ENCODE data around the gene SNRPF. TPM values are rescaled to one million over a fixed set of nuclear protein-coding genes. Genes with fewer than 3 reads are reported as not detected.

The SNRPF gene
- total RNA-seq, 1 experiment from 2014 or later, result 46.9 TPM

- TF ChIP-seq, protein P1, sequence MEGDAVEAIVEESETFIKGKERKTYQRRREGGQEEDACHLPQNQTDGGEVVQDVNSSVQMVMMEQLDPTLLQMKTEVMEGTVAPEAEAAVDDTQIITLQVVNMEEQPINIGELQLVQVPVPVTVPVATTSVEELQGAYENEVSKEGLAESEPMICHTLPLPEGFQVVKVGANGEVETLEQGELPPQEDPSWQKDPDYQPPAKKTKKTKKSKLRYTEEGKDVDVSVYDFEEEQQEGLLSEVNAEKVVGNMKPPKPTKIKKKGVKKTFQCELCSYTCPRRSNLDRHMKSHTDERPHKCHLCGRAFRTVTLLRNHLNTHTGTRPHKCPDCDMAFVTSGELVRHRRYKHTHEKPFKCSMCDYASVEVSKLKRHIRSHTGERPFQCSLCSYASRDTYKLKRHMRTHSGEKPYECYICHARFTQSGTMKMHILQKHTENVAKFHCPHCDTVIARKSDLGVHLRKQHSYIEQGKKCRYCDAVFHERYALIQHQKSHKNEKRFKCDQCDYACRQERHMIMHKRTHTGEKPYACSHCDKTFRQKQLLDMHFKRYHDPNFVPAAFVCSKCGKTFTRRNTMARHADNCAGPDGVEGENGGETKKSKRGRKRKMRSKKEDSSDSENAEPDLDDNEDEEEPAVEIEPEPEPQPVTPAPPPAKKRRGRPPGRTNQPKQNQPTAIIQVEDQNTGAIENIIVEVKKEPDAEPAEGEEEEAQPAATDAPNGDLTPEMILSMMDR (IDR thresholded peaks at IDR 0.05; ENCODE audit: unreplicated experiment), result no peak
- intact Hi-C loops (cut with micrococcal nuclease), result no loop called here
- Mint-ChIP-seq H3K9me3 (ENCODE audit: unreplicated experiment) (no peaks in the 10 kb centered on the region), H3K27ac (ENCODE audit: low read depth, unreplicated experiment) (no peak overlapping the region), H3K36me3 (ENCODE audit: insufficient read depth, unreplicated experiment) (no peaks in the 10 kb centered on the region), H3K27me3 (ENCODE audit: insufficient read depth, unreplicated experiment) (no peaks in the 10 kb centered on the region), H3K4me3 (ENCODE audit: unreplicated experiment) (no peak overlapping the region), H3K4me1 (ENCODE audit: insufficient read depth, unreplicated experiment) (no peaks in the 10 kb centered on the region)
- ChIA-PET CTCF (no interaction called here), POLR2A (no interaction called here)
- DNase-seq (ENCODE audit: unreplicated experiment), result no peak
- no TSS peak for BruUV-seq (replicated peaks)
Measured at GRCh38 chr12:95887311-95887710, 28.6 kb downstream of the SNRPF start.

DNA sequence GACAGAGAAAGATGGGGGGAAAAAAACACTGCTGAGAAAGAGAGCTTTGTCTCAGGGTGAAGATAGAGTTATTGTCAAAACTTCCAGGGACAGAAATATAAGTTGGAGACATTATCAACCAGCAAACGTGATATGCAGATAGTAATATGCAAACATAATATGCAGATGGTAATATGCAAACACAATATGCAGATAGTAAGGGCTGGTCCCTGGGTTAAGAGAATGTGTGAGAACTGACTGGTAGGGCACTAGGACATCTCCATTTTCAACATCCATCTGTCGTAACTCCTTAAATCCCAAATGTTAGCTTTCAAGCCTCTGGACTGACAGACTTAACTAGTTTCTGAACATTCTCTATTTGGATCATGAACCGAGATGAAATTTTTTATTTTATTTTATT lies 32.2 kb downstream of the SNRPF start:
- CTCF ChIA-PET, result interaction anchor here (0.7 to 1.0 kb wide), 3 partner anchors 26 to 1789 kb away, joined by 3 read pairs; no protein-coding TSS in a partner anchor

GRCh38 chr12:95896846-95897245 lies 38.1 kb downstream of the SNRPF start:
- no peaks in the 10 kb centered on the region for H3K4me1 Mint-ChIP-seq (ENCODE audit: insufficient read depth, unreplicated experiment)
- intact Hi-C loops (cut with micrococcal nuclease), result no loop called here
- POLR2A ChIA-PET, result no interaction called here
- no peak for DNase-seq (ENCODE audit: unreplicated experiment)
- H3K27me3 Mint-ChIP-seq (ENCODE audit: insufficient read depth, unreplicated experiment), result peaks cover 13% of the 10 kb centered on the region
- H3K36me3 Mint-ChIP-seq (ENCODE audit: insufficient read depth, unreplicated experiment), result no peaks in the 10 kb centered on the region
- CTCF ChIA-PET, result interaction anchor here (0.8 to 1.4 kb wide), 3 partner anchors 20 to 101 kb away, joined by 3 to 5 read pairs (median 4); no protein-coding TSS in a partner anchor
- H3K9me3 Mint-ChIP-seq (ENCODE audit: unreplicated experiment), result no peaks in the 10 kb centered on the region
- BruUV-seq (replicated peaks), result no TSS peak
- TF ChIP-seq, protein P1 (IDR thresholded peaks at IDR 0.05; ENCODE audit: unreplicated experiment), result no peak
- H3K27ac Mint-ChIP-seq (ENCODE audit: low read depth, unreplicated experiment), result no peak overlapping the region
- no peak overlapping the region for H3K4me3 Mint-ChIP-seq (ENCODE audit: unreplicated experiment)

More for the DNA sequence above, 32.2 kb downstream of the SNRPF start:
- POLR2A ChIA-PET, result interaction anchor here (0.6 kb wide), 2 partner anchors 10 to 81 kb away, joined by 3 read pairs; no protein-coding TSS in a partner anchor
- BruUV-seq (replicated peaks), result no TSS peak
- H3K27me3 Mint-ChIP-seq (ENCODE audit: insufficient read depth, unreplicated experiment), result peaks cover 13% of the 10 kb centered on the region
- H3K4me1 Mint-ChIP-seq (ENCODE audit: insufficient read depth, unreplicated experiment), result no peaks in the 10 kb centered on the region
- no peak overlapping the region for H3K4me3 Mint-ChIP-seq (ENCODE audit: unreplicated experiment)
- no peak overlapping the region for H3K27ac Mint-ChIP-seq (ENCODE audit: low read depth, unreplicated experiment)
- no peaks in the 10 kb centered on the region for H3K9me3 Mint-ChIP-seq (ENCODE audit: unreplicated experiment)
- intact Hi-C loops (cut with micrococcal nuclease), result no loop called here
- no peaks in the 10 kb centered on the region for H3K36me3 Mint-ChIP-seq (ENCODE audit: insufficient read depth, unreplicated experiment)
- TF ChIP-seq, protein P1 (IDR thresholded peaks at IDR 0.05; ENCODE audit: unreplicated experiment), result no peak
- no peak for DNase-seq (ENCODE audit: unreplicated experiment)

DNA sequence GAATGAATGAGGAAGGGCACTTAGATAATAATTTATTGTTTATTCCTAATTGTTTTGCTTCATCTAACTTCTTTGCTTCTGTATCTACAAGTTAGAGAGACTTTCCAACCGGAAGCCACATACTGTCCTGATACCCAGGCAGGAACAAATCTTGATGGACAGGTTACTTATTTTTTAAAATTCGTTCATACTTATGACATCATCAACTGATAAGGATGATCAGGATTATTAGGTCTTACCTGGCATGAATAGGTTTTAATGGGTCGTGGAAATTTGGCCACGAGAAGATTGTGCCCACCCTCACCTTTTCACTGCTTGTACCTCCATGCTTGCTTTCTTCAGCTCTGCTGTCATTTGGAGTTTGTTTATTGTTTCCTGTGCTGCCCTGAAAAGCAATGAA lies 39.3 kb downstream of the SNRPF start:
- TF ChIP-seq, protein P1 (IDR thresholded peaks at IDR 0.05; ENCODE audit: unreplicated experiment), result no peak

More for the DNA sequence above, 39.3 kb downstream of the SNRPF start:
- DNase-seq (ENCODE audit: unreplicated experiment), result no peak
- intact Hi-C loops (cut with micrococcal nuclease), result no loop called here
- Mint-ChIP-seq H3K27ac (ENCODE audit: low read depth, unreplicated experiment) (no peak overlapping the region), H3K27me3 (ENCODE audit: insufficient read depth, unreplicated experiment) (peaks cover 13% of the 10 kb centered on the region), H3K4me3 (ENCODE audit: unreplicated experiment) (no peak overlapping the region), H3K4me1 (ENCODE audit: insufficient read depth, unreplicated experiment) (no peaks in the 10 kb centered on the region), H3K9me3 (ENCODE audit: unreplicated experiment) (no peaks in the 10 kb centered on the region), H3K36me3 (ENCODE audit: insufficient read depth, unreplicated experiment) (no peaks in the 10 kb centered on the region)
- ChIA-PET POLR2A (interaction anchor here (1.4 kb wide), 1 partner anchor 11 kb away, joined by 4 read pairs; no protein-coding TSS in a partner anchor), CTCF (no interaction called here)
- no TSS peak for BruUV-seq (replicated peaks)
